Cardiac septum (tissue), 1 donor: ENCODE data around the gene MIGA1. TPM values are rescaled to one million over a fixed set of nuclear protein-coding genes. Genes with fewer than 3 reads are reported as not detected.
"Not testable (repeated sequence)": the region's sequence is repeated elsewhere in the genome, so short reads cannot be mapped to it uniquely, and the experiment has no call there.

Source experiments
- DNase-seq: peaks from one replicate; pipeline ENCODE4 v3.0.0-alpha.2; 2020; ENCODE audit warnings: low spot score
- intact Hi-C: fragments of 100-400 bp; cut with DNase I; formaldehyde crosslinking; loops from one replicate; pipeline ENCODE4 v1.14.0; 2022
- total RNA-seq: library from RNA; stranded (reverse); fragmentation: NEBNext Ultra II Directional; extraction: Animal tissue kit (Norgen Biotek cat#: 25700); gene quantifications from one replicate; pipeline ENCODE4 v1.2.1, GENCODE V29; 2021
- donor health status: DM: no; HTN: no; CAD: no.

The MIGA1 gene
- total RNA-seq, 1 donor from 2014 or later = 11.1 TPM

DNA sequence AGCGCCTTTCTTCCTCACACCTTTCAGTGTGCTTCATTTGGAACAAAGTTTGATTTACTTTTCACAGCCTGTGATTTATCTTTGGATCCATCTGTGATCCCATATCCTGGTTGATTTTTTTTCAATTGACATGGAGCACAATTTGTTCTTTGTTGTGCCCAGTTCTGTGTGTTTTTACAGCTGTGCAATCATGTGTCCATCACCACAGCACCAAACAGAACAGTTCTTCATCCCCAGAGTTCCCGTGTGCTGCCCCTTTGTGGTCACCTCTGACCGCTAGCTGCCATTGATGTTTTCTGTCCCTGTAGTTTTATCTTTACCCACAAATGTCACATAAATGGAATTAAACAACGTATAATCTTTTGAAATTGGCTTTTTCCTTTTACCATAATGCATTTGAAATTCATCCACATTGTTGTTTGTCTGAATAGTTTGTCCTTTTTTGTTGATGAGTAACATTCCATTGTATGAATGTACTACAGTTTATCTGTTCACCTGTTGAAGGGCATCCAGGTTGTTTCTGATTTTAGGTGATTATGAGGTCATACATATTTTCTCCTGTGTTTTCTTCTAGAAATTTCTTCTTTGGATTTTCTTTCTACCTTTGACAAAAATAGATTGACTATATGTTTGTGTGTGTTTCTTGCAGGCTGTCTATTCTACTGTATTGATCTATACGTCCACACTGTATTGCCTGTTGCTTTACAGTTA, 17.4 kb downstream of the MIGA1 start:
- no peak for DNase-seq
- intact Hi-C loops = no loop called here

DNA sequence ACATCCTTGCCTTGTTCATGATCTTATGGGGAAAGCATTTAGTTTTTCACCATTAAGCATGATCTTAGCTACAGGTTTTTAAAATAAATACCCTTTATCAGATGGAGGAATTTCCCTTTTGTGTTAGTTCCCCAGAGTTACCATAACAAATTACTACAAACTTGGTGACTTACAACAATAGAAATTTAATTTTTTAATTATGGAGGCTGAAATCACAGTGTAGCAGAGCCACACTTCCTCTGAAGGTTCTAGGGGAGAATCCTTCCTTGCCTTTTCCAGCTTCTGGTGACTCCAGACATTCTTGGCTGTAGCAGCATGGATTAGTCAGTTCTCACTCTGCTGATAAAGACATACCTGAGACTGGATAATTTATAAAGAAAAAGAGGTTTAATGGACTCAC, 18.5 kb downstream of the MIGA1 start:
- intact Hi-C loops = no loop called here
- DNase-seq = no peak

DNA sequence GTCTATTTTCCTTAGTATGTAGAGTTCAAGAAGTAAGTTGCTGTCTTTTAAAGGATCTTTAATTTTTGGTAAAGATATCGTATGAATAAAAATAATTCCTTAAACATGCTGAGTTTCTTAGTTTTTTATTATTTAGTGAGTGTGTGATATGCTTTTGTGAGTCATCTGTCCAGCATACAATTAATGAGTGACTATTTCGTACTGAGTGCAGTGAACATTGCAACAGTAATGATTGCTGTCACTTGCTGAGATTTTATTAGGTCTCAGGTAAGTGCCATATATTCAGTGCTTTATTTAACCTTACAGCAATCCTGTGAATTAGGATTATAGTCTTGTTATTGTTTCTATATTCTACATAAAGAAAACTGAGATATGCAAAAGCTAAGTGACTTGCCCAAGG, 22.6 kb downstream of the MIGA1 start:
- intact Hi-C loops = no loop called here
- DNase-seq = no peak

DNA sequence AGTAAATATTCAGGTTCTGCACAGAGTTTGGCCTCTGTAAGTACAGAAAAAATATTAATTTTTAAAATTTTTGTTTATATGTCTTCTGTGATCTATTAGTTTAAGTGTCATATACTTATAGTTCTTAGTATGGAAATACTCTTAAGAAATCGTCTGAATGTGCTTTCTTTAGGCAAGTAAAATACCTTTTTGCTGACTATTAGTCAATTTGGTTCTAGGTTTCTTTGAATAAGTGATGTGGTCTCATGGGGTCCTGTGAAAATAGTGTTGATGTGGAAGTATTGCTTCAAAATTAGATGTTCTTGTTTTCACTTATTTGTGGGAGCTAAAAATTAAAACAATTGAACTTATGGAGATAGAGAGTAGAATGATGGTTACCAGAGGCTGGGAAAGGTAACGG, 23.9 kb downstream of the MIGA1 start:
- no peak for DNase-seq
- intact Hi-C loops = no loop called here

DNA sequence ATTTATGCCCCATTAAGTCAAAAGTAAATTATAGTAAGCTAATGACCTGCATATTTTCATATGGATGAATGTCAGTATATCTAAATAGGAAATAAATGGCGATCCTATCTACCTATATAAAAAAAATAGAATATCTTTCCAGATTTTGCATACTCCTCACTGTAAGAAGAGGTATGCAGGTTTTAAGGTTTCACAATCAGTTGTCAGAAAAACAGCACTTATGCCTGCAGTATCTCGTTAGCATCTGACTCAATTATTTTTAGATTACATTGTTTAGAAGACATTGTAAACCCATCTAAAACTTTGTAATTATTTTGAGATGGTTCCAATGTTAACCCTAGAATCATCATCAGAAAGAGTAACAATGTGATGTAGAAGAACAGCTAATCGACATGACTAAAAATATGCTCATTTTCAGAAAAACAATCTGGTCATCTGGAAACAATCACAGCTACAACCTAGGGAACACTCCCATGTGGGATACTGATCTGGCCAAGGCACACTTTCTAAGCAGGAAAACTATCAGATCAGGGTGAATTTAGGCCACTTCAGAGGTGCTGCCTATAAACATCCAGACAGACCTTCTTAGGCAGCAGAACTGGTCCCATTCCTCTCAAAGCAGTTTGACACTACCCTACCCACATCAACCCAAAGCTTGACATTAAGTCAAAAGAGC, 30.5 kb downstream of the MIGA1 start:
- DNase-seq, intact Hi-C loops: not testable (repeated sequence)

DNA sequence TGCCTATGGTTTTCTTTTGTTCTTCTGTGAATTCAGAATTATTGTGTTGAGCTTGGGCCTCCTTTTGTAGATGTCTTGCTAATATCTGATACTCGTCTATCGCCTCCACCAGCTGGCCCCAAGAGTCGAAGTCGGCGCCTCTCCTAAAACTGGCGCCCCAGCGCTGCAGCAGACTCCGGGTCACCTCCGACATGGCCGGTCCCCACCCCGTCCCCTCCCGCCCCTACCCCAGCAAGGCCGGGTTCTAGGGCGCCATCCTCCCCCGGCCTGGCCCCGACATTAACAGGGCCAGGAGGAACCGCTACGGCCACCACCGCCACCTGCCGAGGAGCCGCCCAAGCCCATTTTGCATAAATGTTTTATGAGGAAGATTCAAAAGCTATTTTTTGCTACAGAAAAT, 32.1 kb downstream of the MIGA1 start:
- DNase-seq, intact Hi-C loops: not testable (repeated sequence)

DNA sequence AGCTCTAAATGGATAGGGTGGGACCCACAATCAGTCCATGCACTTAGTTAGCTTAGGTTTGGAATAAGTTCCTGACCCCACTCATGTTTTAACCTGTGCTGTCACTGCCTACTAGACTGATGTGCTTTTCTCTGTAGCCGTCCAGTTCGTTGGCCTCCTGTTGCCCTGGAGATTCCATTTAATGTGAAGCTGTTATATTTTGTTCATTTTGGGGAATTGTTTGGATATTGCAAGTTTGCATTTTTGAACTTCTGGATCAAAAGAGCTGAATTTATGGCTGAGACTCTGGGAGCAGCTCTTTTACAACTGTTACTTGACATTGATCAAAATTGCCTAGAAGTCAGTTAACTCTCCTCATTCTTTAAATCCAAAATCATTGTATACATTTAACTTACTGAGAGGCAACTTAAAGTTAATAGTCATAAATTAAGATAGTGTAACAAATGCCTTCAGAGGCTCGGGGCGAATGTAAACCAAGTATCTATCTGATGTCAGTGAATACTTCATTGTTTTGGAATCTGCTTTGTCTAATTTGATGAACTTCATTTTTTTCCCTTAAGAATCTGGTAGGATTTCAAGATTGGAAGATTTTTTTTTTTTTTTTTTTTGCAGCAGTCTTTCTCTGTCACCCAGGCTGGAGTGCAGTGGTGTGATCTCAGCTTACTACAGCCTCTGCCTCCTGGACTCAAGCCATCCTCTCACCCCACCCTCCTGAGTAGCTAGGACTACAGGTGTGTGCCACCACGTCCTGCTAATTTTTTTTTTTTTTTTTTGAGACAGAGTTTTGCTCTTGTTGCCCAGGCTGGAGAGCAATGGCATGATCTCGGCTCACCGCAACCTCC, 38.1 kb downstream of the MIGA1 start:
- intact Hi-C loops = no loop called here
- DNase-seq = no peak

DNA sequence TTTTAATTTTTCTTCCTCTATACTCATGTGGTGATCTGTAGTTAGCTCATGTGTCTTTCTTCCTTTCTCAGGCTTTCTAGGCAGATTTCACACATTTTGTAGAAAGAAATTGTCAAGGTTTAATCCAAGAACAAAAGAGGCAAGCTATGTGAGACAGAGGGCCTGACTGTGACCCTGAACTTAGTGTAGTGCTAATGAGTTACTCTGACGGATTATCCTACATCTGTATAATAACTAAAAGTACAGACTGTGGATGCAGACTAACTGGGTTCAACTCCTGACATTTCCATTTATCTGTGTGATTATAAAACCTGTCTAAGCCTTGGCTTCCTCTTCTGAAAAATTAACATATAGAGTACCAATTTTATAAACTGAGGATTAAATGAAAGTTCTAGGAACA, 40.7 kb downstream of the MIGA1 start:
- DNase-seq = no peak
- intact Hi-C loops = no loop called here

DNA sequence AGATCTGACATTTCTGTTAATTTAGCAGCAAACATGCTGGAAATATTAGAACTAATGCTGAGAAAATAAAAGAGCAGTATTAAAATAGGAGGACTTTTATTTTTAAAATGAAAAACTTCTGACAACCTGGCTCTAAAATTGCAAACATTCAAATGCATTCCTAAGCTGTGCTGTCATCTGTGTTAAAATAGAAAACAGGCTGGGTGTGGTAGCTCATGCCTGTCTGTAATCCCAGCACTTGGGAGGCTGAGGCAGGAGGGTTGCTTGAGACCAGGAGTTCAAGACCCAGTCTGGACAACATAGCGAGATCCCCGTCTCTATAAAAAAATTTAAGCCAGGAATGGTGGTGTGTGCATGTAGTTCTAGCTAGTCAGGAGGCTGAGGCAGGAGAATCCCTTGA, 44.6 kb downstream of the MIGA1 start:
- no peak for DNase-seq
- intact Hi-C loops = no loop called here

DNA sequence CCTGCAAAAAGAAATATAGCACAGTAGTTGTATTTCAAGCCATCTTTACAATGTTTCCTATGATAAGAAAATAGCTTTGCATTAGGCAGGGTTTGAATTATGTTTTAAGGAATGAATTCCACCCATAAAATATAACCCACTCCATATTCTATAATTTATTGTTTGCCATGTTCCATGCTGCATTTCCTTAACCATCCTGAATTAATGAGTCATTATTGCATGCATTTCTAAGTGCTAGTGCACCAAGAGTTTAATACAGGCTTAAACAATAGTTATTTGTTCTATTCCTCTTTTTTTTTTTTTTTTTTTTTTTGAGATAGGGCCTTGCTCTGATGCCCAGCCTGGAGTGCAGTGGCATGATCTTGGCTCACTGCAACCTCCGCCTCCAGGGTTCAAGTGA, 45.2 kb downstream of the MIGA1 start:
- intact Hi-C loops = no loop called here
- DNase-seq = no peak

DNA sequence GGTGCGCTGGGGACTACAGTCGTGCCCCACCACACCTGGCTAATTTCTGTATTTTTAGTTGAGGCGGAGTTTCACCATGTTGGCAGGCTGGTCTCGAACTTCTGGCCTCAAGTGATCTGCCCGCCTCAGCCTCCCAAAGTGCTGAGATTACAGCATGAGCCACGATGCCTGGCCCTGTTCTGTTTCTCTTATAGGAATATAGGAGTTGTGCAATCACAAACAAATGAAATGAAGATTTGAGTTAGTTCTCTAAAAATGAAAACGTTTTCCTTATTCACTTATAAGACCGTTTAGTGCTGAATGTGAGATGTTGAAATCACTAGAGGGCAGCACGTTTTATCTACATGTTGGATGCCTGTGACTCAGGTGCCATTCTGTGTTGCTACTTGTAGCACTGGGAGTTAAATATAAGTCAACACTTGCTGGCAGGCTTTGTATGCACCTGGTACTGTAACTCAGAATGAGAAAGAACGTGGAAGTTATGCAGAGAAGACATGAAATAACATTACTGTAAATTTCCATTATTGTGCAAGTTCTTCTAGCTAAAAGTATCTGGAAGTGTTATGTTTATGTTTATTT, 45.8 kb downstream of the MIGA1 start:
- DNase-seq = no peak
- intact Hi-C loops = no loop called here

DNA sequence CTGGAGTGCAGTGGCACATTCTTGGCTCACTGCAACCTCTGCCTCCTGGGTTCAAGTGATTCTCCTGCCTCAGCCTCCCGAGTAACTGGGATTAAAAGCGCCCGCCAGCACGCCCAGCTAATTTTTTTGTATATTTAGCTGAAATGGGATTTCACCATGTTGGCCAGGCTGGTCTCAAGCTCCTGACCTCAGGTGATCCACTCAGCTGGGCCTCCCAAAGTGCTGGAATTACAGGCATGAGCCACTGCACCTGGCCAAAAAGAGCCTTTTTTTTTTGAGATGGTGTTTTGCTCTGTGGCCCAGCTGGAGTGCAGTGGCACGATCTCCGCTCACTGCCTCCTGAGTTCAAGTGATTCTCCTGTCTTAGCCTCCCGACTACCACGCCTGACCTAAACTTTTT, 47.4 kb downstream of the MIGA1 start:
- intact Hi-C loops = not testable (repeated sequence)

DNA sequence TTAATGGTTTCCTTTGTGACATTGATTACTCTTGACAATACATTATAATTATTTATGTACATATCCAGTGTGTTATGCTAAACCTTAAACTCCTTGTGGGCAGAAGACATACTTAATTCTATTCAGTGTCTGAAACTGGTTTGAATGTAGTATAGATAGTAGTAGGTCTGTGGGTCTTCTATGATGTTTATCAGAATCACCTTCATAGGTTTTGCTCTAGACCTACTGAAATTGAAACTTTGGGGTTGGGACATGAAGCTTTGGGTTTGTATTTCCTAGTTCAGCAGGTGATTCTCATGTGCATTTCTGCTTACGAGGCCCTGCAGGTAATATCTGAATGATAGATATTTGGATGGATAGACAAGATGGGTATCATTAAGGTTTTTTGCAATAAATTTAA, 48.6 kb downstream of the MIGA1 start:
- no peak for DNase-seq
- intact Hi-C loops = no loop called here

More for the DNA sequence above, 47.4 kb downstream of the MIGA1 start:
- DNase-seq = not testable (repeated sequence)

DNA sequence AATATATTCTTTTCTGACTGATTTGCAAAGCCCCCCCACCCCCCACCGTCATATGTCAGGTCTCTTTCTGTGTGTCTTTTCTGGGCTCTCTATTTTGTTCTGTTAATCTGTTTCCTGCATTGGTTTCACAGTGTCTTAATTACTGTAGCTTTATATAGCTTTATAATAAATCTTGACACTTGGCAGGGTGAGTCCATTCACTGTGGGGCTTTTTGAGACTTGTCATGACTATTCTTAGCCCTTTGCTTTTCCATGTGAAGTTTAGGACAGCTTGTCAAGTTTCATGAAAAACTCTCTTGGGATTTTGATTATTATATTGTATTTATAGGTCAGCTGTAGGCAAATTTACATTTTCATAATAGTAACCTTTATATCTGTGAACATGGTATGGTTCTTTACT, 50.4 kb downstream of the MIGA1 start:
- intact Hi-C loops = loop anchor here (5.0 kb wide), 1 partner anchor 272 kb away; no protein-coding TSS in a partner anchor
- no peak for DNase-seq

DNA sequence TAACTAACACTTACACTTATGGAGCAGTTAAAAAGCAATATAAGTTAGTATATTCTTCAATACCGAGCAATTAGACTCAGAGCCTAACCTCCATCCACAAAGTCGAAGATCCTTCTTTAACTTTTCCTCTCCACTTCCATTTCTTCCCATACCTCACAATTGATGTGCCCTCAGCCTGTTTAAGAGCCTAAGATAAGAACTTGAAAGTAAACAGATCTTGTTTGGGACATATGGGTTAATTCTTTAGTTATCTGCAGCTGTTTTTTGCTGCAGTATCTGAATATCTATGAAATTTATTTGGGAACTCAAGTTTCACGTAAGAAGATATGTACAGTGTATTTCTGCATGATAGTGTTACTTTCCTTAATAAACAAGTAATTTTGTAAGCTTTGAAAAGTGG, 51.5 kb downstream of the MIGA1 start:
- no peak for DNase-seq
- intact Hi-C loops = loop anchor here (5.0 kb wide), 1 partner anchor 271 kb away; no protein-coding TSS in a partner anchor

DNA sequence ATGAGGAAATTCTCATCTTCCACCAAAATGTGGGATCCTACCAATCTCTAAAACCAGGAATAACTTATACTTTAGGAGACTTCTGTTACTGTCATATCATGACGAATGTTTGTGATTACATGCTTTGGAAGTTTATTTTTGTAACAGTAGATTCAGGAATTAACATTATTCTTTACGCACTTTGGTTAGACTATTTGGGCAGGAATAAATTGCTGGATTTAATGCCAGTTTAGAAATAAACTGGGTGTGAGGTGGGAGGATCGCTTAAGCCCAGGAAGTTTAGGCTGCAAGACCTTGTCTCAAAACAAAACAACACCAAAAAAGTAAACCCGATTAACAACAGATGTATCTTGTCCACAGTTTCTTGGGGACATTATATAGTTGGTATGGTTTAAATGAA, 52.1 kb downstream of the MIGA1 start:
- no peak for DNase-seq
- intact Hi-C loops = loop anchor here (5.0 kb wide), 1 partner anchor 271 kb away; no protein-coding TSS in a partner anchor

DNA sequence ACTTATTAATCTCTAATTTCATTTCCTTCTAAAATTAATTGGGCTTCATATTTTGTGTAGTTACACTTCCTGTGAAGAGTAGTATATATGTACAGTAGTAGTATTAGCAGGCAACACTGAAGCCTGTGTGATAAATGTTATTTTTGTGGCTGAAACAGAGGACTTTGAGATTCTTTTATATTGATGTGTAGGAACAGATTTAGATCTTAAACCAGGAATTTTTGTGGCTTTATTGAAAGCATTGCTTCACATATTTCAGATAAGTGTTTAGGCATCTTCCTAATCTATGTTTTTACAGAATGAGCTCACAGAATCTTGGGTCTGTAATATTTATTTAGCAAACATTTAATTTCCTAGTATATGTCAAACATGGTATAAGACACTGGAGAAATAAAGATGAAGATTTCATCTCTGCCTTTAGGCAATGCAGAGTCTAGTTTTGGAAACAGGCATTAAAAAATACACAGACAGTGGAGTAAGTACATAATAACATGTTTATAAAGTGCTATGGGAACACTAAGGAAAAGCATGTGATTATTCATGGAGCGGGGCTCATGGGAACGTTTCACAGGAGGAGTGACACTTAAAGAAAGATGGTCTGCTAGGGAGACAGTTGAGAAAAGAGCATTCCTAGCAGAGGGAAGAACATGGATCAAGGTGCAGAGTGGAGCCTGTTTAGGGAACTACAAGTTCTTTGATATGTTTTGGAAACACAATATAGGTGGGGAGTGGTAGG, 52.7 kb downstream of the MIGA1 start:
- no peak for DNase-seq
- intact Hi-C loops = loop anchor here (5.0 kb wide), 1 partner anchor 270 kb away; no protein-coding TSS in a partner anchor

DNA sequence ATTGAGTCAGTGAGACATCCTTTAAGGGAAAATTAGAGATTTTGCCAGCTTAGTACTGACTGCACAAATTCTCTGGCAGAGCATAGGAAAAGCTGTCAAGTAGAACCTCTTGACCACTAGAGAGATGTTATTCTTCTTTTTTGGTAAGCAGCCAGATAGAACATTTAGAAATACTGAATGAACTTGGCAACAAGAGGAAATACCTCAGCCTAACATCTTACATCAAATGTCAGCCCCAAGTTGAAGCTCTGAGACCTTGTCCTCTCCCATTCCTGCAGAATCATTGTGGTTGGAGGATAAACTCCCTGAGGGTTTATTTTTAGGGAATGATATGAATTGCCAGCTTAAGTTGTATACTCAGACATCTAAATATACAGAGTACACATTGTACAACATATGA, 53.5 kb downstream of the MIGA1 start:
- intact Hi-C loops = loop anchor here (1.0 to 5.0 kb wide), 2 partner anchors 55 to 269 kb away; partner anchors contain the start of gene NEXN
- no peak for DNase-seq

DNA sequence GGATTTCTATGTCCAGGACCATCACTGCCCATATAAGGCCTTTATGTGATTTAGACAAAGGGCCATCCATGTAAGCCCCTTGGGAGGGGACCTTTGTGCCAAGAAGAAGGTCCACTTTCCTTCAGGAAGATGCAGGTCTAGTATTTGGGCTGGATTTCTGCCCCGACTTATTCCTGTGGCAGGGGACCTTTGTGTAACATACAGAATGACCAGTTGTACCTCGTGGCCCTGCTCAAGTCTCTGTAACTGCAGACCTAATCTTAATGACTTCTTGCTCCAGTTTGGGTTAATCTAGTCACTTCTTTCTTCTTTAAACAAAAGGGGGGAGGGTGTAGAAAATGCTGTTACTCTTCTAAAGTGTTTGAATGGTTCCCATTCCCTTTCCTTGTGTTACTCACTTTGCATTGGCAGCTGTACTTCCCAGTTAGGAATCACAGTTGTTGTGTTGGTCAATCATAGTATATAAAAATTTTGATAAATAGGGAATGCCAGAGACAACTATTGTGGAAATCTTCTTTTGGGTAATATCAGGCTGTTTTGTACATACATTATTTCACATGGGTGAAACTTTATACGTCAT, 54.2 kb downstream of the MIGA1 start:
- DNase-seq = no peak
- intact Hi-C loops = loop anchor here (1.0 to 5.0 kb wide), 2 partner anchors 55 to 269 kb away; partner anchors contain the start of gene NEXN
